Trophoblast cell (in vitro differentiated cells and primary cell): Measurements from ENCODE around the gene CEMIP.

Source experiments
- DNase-seq, 2 donors: peaks; one replicate each; pipeline ENCODE4 v3.0.0-alpha.2; 2016
- H2AFZ ChIP-seq: 2 replicates; pipeline ENCODE4 v1.6.1; 2013; ENCODE audit warnings: low read length, moderate library complexity, mild to moderate bottlenecking; ENCODE audit not compliant: insufficient read depth, poor library complexity
- H2AK5ac ChIP-seq: 2 replicates; pipeline ENCODE4 v1.6.1; 2013; ENCODE audit warnings: mild to moderate bottlenecking, low read length
- H2BK120ac ChIP-seq: 2 replicates; pipeline ENCODE4 v1.6.1; 2013; ENCODE audit warnings: low read length, mild to moderate bottlenecking, moderate library complexity; ENCODE audit not compliant: insufficient read depth, poor library complexity
- H2BK12ac ChIP-seq: 2 replicates; pipeline ENCODE4 v1.6.1; 2013; ENCODE audit warnings: mild to moderate bottlenecking, low read length, moderate library complexity
- H2BK5ac ChIP-seq: 2 replicates; pipeline ENCODE4 v1.6.1; 2013; ENCODE audit warnings: low read length, low read depth, moderate library complexity, mild to moderate bottlenecking; ENCODE audit not compliant: poor library complexity
- H3K14ac ChIP-seq: 2 replicates; pipeline ENCODE4 v1.6.1; 2013; ENCODE audit warnings: mild to moderate bottlenecking, low read length
- H3K18ac ChIP-seq: 2 replicates; pipeline ENCODE4 v1.6.1; 2013; ENCODE audit warnings: mild to moderate bottlenecking, low read length
- H3K23ac ChIP-seq: 2 replicates; pipeline ENCODE4 v1.6.1; 2013; ENCODE audit warnings: low read length
- H3K27ac ChIP-seq: 2 replicates; pipeline ENCODE4 v1.5.1; 2013; ENCODE audit warnings: low read depth, mild to moderate bottlenecking, inconsistent platforms, low read length, moderate library complexity
- H3K27me3 ChIP-seq: 2 replicates; pipeline ENCODE4 v1.6.1; 2013; ENCODE audit warnings: inconsistent platforms, mild to moderate bottlenecking, low read length, moderate library complexity; ENCODE audit not compliant: insufficient read depth
- H3K36me3 ChIP-seq, 2 experiments: 1 replicate in 1 of 2; 2 replicates in 1 of 2; pipeline ENCODE4 v1.6.1; 2013; ENCODE audit warnings: low read length in 2 of 2, mild to moderate bottlenecking in 2 of 2, moderate library complexity in 1 of 2; ENCODE audit not compliant: insufficient read depth in 2 of 2, control insufficient read depth in 1 of 2
- H3K4ac ChIP-seq: 2 replicates; pipeline ENCODE4 v1.6.1; 2013; ENCODE audit warnings: low read depth, mild to moderate bottlenecking, low read length, moderate library complexity
- H3K4me1 ChIP-seq, 2 experiments: 1 replicate in 1 of 2; 2 replicates in 1 of 2; pipeline ENCODE4 v1.6.1; 2013; ENCODE audit warnings: low read length in 2 of 2, mild to moderate bottlenecking in 2 of 2, moderate library complexity in 1 of 2; ENCODE audit not compliant: insufficient read depth in 2 of 2, control insufficient read depth in 1 of 2
- H3K4me2 ChIP-seq: 2 replicates; pipeline ENCODE4 v1.6.1; 2013; ENCODE audit warnings: inconsistent platforms, mild to moderate bottlenecking, low read length, moderate library complexity
- H3K4me3 ChIP-seq: 2 replicates; pipeline ENCODE4 v1.5.1; 2013; ENCODE audit warnings: mild to moderate bottlenecking, low read depth, low read length, inconsistent platforms
- H3K79me1 ChIP-seq: one replicate; pipeline ENCODE4 v1.6.1; 2013; ENCODE audit warnings: low read length
- H3K79me2 ChIP-seq: 2 replicates; pipeline ENCODE4 v1.6.1; 2013; ENCODE audit warnings: low read length, mild to moderate bottlenecking; ENCODE audit not compliant: control insufficient read depth, insufficient read depth, poor library complexity
- H3K9ac ChIP-seq: 2 replicates; pipeline ENCODE4 v1.6.1; 2013; ENCODE audit warnings: mild to moderate bottlenecking, low read length
- H3K9me3 ChIP-seq: 2 replicates; pipeline ENCODE4 v1.6.1; 2013; ENCODE audit warnings: low read depth, mild to moderate bottlenecking, control low read depth, inconsistent platforms, low read length; ENCODE audit not compliant: insufficient read depth
- H4K12ac ChIP-seq: 2 replicates; pipeline ENCODE4 v1.6.1; 2013; ENCODE audit warnings: low read depth, mild to moderate bottlenecking, low read length, moderate library complexity
- H4K8ac ChIP-seq: 2 replicates; pipeline ENCODE4 v1.6.1; 2013; ENCODE audit warnings: low read depth, mild to moderate bottlenecking, low read length, moderate library complexity
- H4K91ac ChIP-seq: one replicate; pipeline ENCODE4 v1.6.1; 2013; ENCODE audit warnings: low read depth, mild to moderate bottlenecking, low read length, moderate library complexity
- WGBS: extraction: QIAGEN DNeasy Blood & Tissue Kit; methylation state at CpG from one replicate; pipeline ENCODE4 v1.1.7; 2013; ENCODE audit warnings: missing lambda C conversion rate; ENCODE audit not compliant: insufficient read length, insufficient coverage; ENCODE audit errors: extremely low coverage; 5-methylcytosine and 5-hydroxymethylcytosine counted together

Gene CEMIP

GRCh38 chr15:80936288-80937078, 157.3 kb downstream of the CEMIP start:
- no peak overlapping the region for H2BK12ac ChIP-seq
- no peak overlapping the region for H2BK5ac ChIP-seq
- peak overlapping the region; percentile 0 for H2BK120ac ChIP-seq
- H3K4me1 ChIP-seq: peaks cover 8 to 12% of the 10 kb centered on the region in 2 experiments
- peaks cover 5 to 17% of the 10 kb centered on the region in 2 experiments for H3K36me3 ChIP-seq
- no peak overlapping the region for H3K4me2 ChIP-seq
- DNase-seq: no peak
- no peak overlapping the region for H4K12ac ChIP-seq
- no peak overlapping the region for H3K4ac ChIP-seq
- H4K8ac ChIP-seq: no peak overlapping the region
- H2AFZ ChIP-seq: no peak overlapping the region
- no peak overlapping the region for H3K9ac ChIP-seq
- H3K79me2 ChIP-seq: no peaks in the 10 kb centered on the region
- no peaks in the 10 kb centered on the region for H3K9me3 ChIP-seq
- H3K4me3 ChIP-seq: no peak overlapping the region
- no peak overlapping the region for H3K23ac ChIP-seq
- H3K27me3 ChIP-seq: no peaks in the 10 kb centered on the region
- no peak overlapping the region for H3K14ac ChIP-seq
- H3K79me1 ChIP-seq: peaks cover 2% of the 10 kb centered on the region
- H4K91ac ChIP-seq: no peak overlapping the region
- H2AK5ac ChIP-seq: no peak overlapping the region
- no peak overlapping the region for H3K18ac ChIP-seq
- WGBS: no CpG with 5 or more reads among the region's 16 CpGs
- peak overlapping the region; percentile 21 for H3K27ac ChIP-seq

GRCh38 chr15:80937718-80938117, 158.5 kb downstream of the CEMIP start:
- Histone ChIP-seq H2AFZ (no peak overlapping the region), H3K27me3 (no peaks in the 10 kb centered on the region), H3K36me3 (peaks cover 6 to 24% of the 10 kb centered on the region in 2 experiments), H2AK5ac (no peak overlapping the region), H3K79me2 (no peaks in the 10 kb centered on the region), H3K4ac (no peak overlapping the region), H3K4me3 (no peak overlapping the region), H3K4me2 (no peak overlapping the region), H3K9me3 (no peaks in the 10 kb centered on the region), H3K79me1 (peaks cover 2% of the 10 kb centered on the region), H3K27ac (no peak overlapping the region), H3K14ac (no peak overlapping the region), H4K91ac (no peak overlapping the region), H3K18ac (no peak overlapping the region), H3K4me1 (peaks cover 8 to 13% of the 10 kb centered on the region in 2 experiments), H2BK5ac (no peak overlapping the region), H3K23ac (no peak overlapping the region), H4K8ac (no peak overlapping the region), H2BK120ac (no peak overlapping the region), H2BK12ac (no peak overlapping the region), H4K12ac (no peak overlapping the region), H3K9ac (no peak overlapping the region)
- no CpG with 5 or more reads among the region's 12 CpGs for WGBS
- DNase-seq: no peak

- H3K23ac ChIP-seq: no peak overlapping the region
- no peak overlapping the region for H4K8ac ChIP-seq
- H3K4me1 ChIP-seq: peaks cover 18% of the 10 kb centered on the region in 2 experiments
- no peaks in the 10 kb centered on the region for H3K9me3 ChIP-seq
- no peak overlapping the region for H2AK5ac ChIP-seq
- no peak overlapping the region for H3K18ac ChIP-seq
- no peak overlapping the region for H2AFZ ChIP-seq
- H3K27ac ChIP-seq: no peak overlapping the region
- H3K4ac ChIP-seq: no peak overlapping the region
- no peak for DNase-seq
- H3K27me3 ChIP-seq: no peaks in the 10 kb centered on the region
- H3K36me3 ChIP-seq: peaks cover 9 to 28% of the 10 kb centered on the region in 2 experiments
- H3K4me3 ChIP-seq: no peak overlapping the region
- no peak overlapping the region for H2BK120ac ChIP-seq
- no peak overlapping the region for H4K91ac ChIP-seq
- H3K9ac ChIP-seq: no peak overlapping the region
- H3K79me1 ChIP-seq: peaks cover 2% of the 10 kb centered on the region
- no peak overlapping the region for H3K14ac ChIP-seq
- no peak overlapping the region for H2BK5ac ChIP-seq
- no peaks in the 10 kb centered on the region for H3K79me2 ChIP-seq
- WGBS: no CpG with 5 or more reads among the region's 3 CpGs
- H4K12ac ChIP-seq: no peak overlapping the region
- no peak overlapping the region for H3K4me2 ChIP-seq
- H2BK12ac ChIP-seq: no peak overlapping the region
Measured at GRCh38 chr15:80939216-80939615, 160.0 kb downstream of the CEMIP start.

- Histone ChIP-seq H3K14ac (no peak overlapping the region), H2BK12ac (no peak overlapping the region), H3K9ac (no peak overlapping the region), H3K23ac (no peak overlapping the region), H3K4me2 (no peak overlapping the region), H3K27ac (no peak overlapping the region), H2AK5ac (no peak overlapping the region), H3K4ac (no peak overlapping the region), H3K4me1 (peaks cover 11% of the 10 kb centered on the region in 2 experiments), H3K9me3 (no peaks in the 10 kb centered on the region), H3K79me1 (no peaks in the 10 kb centered on the region), H3K4me3 (no peak overlapping the region), H3K79me2 (no peaks in the 10 kb centered on the region), H4K91ac (no peak overlapping the region), H3K36me3 (peaks cover 15 to 32% of the 10 kb centered on the region in 2 experiments), H2BK120ac (no peak overlapping the region), H3K18ac (no peak overlapping the region), H2BK5ac (no peak overlapping the region), H4K8ac (no peak overlapping the region), H2AFZ (no peak overlapping the region), H4K12ac (no peak overlapping the region), H3K27me3 (no peaks in the 10 kb centered on the region)
- no peak for DNase-seq
- WGBS: no CpG with 5 or more reads among the region's 4 CpGs
Measured at GRCh38 chr15:80940331-80940730, 161.2 kb downstream of the CEMIP start.
